A549 (cell line): ENCODE data around the gene HNMT. TPM values are rescaled to one million over a fixed set of nuclear protein-coding genes. Genes with fewer than 3 reads are reported as not detected.

Experiments
- ATAC-seq, 2 experiments: fragments of 200-7000 bp in 1 of 2; fragments of >200 bp in 1 of 2; cut with Nextera tagmentation in 1 of 2; cut with Tn5 transposase in 1 of 2; 3 replicates each; pipeline versions ENCODE4 v1.8.0 to v1.9.1; 2018 to 2020; ENCODE audit warnings: mild to moderate bottlenecking in 1 of 2, moderate library complexity in 1 of 2
- CTCF ChIA-PET: fragments of 300-600 bp; sonication (Branson Sonifier 250); formaldehyde crosslinking; extraction: SDS; loops from one replicate; lab custom pipeline; 2021; ENCODE audit warnings: antibody characterized with exemption, inconsistent platforms; lab: Yijun Ruan, JAX
- POLR2A ChIA-PET: fragments of 350-600 bp; formaldehyde crosslinking; extraction: SDS; loops from one replicate; lab custom pipeline; 2021; ENCODE audit warnings: antibody characterized with exemption, inconsistent platforms; lab: Yijun Ruan, JAX
- DNase-seq, 2 experiments: peaks; one replicate each; pipeline versions ENCODE4 v3.0.0 to v3.0.0-alpha.2; 2011 to 2016; ENCODE audit warnings: low read depth in 1 of 2, low spot score in 1 of 2
- FAIRE-seq: peaks from 2 replicates; lab custom pipeline; 2011; peaks lifted over from hg19 to GRCh38; lab: Jason Lieb, UNC
- H3K27ac ChIP-seq, 2 experiments: fragments of >200 bp; sonication (Bioruptor Twin); formaldehyde crosslinking; 3 replicates each; pipeline ENCODE4 v1.5.1; 2016 to 2017
- H3K4me1 ChIP-seq: fragments of >200 bp; sonication (Bioruptor Twin); formaldehyde crosslinking; 3 replicates; pipeline ENCODE4 v1.6.1; 2016
- H3K4me2 ChIP-seq: fragments of >200 bp; sonication (Bioruptor Twin); formaldehyde crosslinking; 3 replicates; pipeline ENCODE4 v1.6.1; 2016
- H3K4me3 ChIP-seq: fragments of >200 bp; sonication (Bioruptor Twin); formaldehyde crosslinking; 3 replicates; pipeline ENCODE4 v1.5.1; 2016
- H3K9me3 ChIP-seq: fragments of >200 bp; sonication (Bioruptor Twin); formaldehyde crosslinking; 3 replicates; pipeline ENCODE4 v1.6.1; 2016
- CEBPB ChIP-seq, 2 experiments: fragments of >200 bp in 1 of 2; sonication (Bioruptor Twin) in 1 of 2; formaldehyde crosslinking in 1 of 2; IDR thresholded peaks; 2 replicates each; pipeline ENCODE4 v1.6.1; 2012 to 2016
- CHD2 ChIP-seq: fragments of 150-350 bp; IDR thresholded peaks from 2 replicates; pipeline ENCODE4 v1.6.1; 2014; ENCODE audit warnings: low read length; ENCODE audit not compliant: partially characterized antibody
- FOSL2 ChIP-seq, 2 experiments: fragments of 450-650 bp in 1 of 2; fragments of >200 bp in 1 of 2; sonication (Bioruptor Twin) in 1 of 2; formaldehyde crosslinking; IDR thresholded peaks; 2 replicates each; pipeline versions ENCODE4 v1.5.0 to v1.6.1; 2016 to 2020; ENCODE audit warnings: mild to moderate bottlenecking in 1 of 2, moderate library complexity in 1 of 2
- HEYL ChIP-seq: fragments of 250-450 bp; sonication (Bioruptor Pico); IDR thresholded peaks from 2 replicates; pipeline ENCODE4 v1.8.0; 2021; ENCODE audit warnings: mild to moderate bottlenecking, moderate library complexity
- HOXB13 ChIP-seq: fragments of 250-450 bp; sonication (Bioruptor Pico); IDR thresholded peaks from 2 replicates; pipeline ENCODE4 v1.5.0; 2020; ENCODE audit warnings: low read depth, mild to moderate bottlenecking, moderate library complexity
- JUNB ChIP-seq: fragments of >200 bp; sonication (Bioruptor Twin); formaldehyde crosslinking; IDR thresholded peaks from 2 replicates; pipeline ENCODE4 v1.6.1; 2016
- KDM1A ChIP-seq: fragments of 200-600 bp; sonication (generic); IDR thresholded peaks from 2 replicates; pipeline ENCODE4 v1.6.1; 2016; ENCODE audit warnings: low read depth, mild to moderate bottlenecking
- KDM5A ChIP-seq: fragments of 200-600 bp; sonication (generic); IDR thresholded peaks from 2 replicates; pipeline ENCODE4 v1.6.1; 2016; ENCODE audit warnings: antibody characterized with exemption, mild to moderate bottlenecking
- MAFK ChIP-seq: fragments of 450-650 bp; IDR thresholded peaks from 2 replicates; pipeline ENCODE4 v1.6.1; 2014; ENCODE audit not compliant: partially characterized antibody
- NR3C1 ChIP-seq: fragments of >200 bp; sonication (Bioruptor Twin); formaldehyde crosslinking; IDR thresholded peaks from 3 replicates; pipeline ENCODE4 v1.6.1; 2017
- PHF8 ChIP-seq: fragments of 200-600 bp; sonication (generic); IDR thresholded peaks from 2 replicates; pipeline ENCODE4 v1.6.1; 2016; ENCODE audit warnings: low read depth, mild to moderate bottlenecking, antibody characterized with exemption, moderate library complexity, borderline replicate concordance
- POLR2A ChIP-seq: IDR thresholded peaks from 2 replicates; pipeline ENCODE4 v1.6.1; 2012; ENCODE audit warnings: mild to moderate bottlenecking, low read length
- POLR2AphosphoS2 ChIP-seq: conservative IDR thresholded peaks from 2 replicates; pipeline ENCODE4 v1.6.1; 2012; ENCODE audit warnings: low read length, improper control_type of control experiment, inconsistent platforms
- RARB ChIP-seq: fragments of 250-450 bp; sonication (Bioruptor Pico); IDR thresholded peaks from 2 replicates; pipeline ENCODE4 v1.8.0; 2021; ENCODE audit warnings: mild to moderate bottlenecking, moderate library complexity
- SMC3 ChIP-seq: fragments of >200 bp; sonication (Bioruptor Twin); formaldehyde crosslinking; IDR thresholded peaks from 3 replicates; pipeline ENCODE4 v1.6.1; 2018; ENCODE audit warnings: inconsistent platforms
- SREBF2 ChIP-seq: fragments of 450-650 bp; IDR thresholded peaks from 2 replicates; pipeline ENCODE4 v1.6.1; 2014; ENCODE audit warnings: mild to moderate bottlenecking, moderate library complexity
- ZC3H11A ChIP-seq: fragments of 450-650 bp; IDR thresholded peaks from 2 replicates; pipeline ENCODE4 v1.6.1; 2014; ENCODE audit warnings: antibody characterized with exemption, mild to moderate bottlenecking
- ZFP36 ChIP-seq: fragments of 450-650 bp; IDR thresholded peaks from 2 replicates; pipeline ENCODE4 v1.6.1; 2014; ENCODE audit warnings: borderline replicate concordance; ENCODE audit not compliant: partially characterized antibody
- WGBS: methylation state at CpG from one replicate; pipeline ENCODE4 v1.1.6; 2017; ENCODE audit errors: missing lambda C conversion rate; 5-methylcytosine and 5-hydroxymethylcytosine counted together
- polyA plus RNA-seq, 4 experiments: library from polyadenylated mRNA; depleted of rRNA in 3 of 4; stranded (reverse); fragments of >200 nt; fragmentation: RNase III in 1 of 4; extraction: RNeasy Plus Mini Kit Qiagen cat#74134 plus additional on column Dnase treatment in 1 of 4; gene quantifications; 2 replicates in 3 of 4; 3 replicates in 1 of 4; pipeline ENCODE4 v1.2.3, GENCODE V29; 2011 to 2017
- TF ChIP-seq, protein P1 (sequence below): fragments of 450-650 bp; IDR thresholded peaks from 2 replicates; pipeline ENCODE4 v1.6.1; 2014; ENCODE audit warnings: antibody characterized with exemption
- TF ChIP-seq, protein P2 (sequence below): fragments of 250-450 bp; sonication (Bioruptor Pico); IDR thresholded peaks from 2 replicates; pipeline ENCODE4 v1.5.0; 2021; ENCODE audit warnings: mild to moderate bottlenecking, moderate library complexity, borderline replicate concordance
- TF ChIP-seq, protein P3 (sequence below): fragments of 200-600 bp; sonication (generic); IDR thresholded peaks from 2 replicates; pipeline ENCODE4 v1.6.1; 2016; ENCODE audit warnings: antibody characterized with exemption, mild to moderate bottlenecking, moderate library complexity
- TF ChIP-seq, protein P4 (sequence below): IDR thresholded peaks from 2 replicates; pipeline ENCODE4 v1.6.1; 2012

Gene HNMT
- polyA plus RNA-seq, 2 of the 4 experiments (the other 2 are of a cell fraction): 1.5 to 5.5 TPM

DNA sequence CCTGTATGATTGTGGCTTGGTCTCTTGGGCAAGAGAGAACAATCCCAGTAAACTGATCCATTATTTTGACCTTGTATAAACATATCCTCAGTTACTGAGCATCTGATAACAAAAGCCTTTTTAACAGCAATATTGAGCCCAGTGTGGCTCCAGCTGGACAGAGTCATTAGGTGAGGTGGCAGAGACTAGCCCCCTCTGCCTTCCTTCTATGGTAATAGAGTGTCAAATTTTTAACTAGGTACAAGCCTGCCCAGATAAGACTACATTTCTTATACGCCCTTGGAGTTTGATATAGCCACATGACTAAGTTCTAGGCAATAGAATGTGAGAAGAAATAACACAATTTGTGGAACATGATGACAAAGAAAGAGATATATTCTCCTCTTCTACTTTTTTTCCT is 56.2 kb downstream of the HNMT start:
- FAIRE-seq (no peak), ATAC-seq (no peak)
- no peak overlapping the region for H3K4me2 ChIP-seq
- POLR2A ChIA-PET: no interaction called here
- no peak for TF ChIP-seq FOSL2 (IDR thresholded peaks at IDR 0.05)
- no peak for TF ChIP-seq FOSL2 (CRISPR knock-in tag; IDR thresholded peaks at IDR 0.05)
- TF ChIP-seq CEBPB (IDR thresholded peaks at IDR 0.05): no peak
- no peak for TF ChIP-seq PHF8
- no peak for TF ChIP-seq NR3C1
- TF ChIP-seq MAFK: no peak
- TF ChIP-seq, protein P1, sequence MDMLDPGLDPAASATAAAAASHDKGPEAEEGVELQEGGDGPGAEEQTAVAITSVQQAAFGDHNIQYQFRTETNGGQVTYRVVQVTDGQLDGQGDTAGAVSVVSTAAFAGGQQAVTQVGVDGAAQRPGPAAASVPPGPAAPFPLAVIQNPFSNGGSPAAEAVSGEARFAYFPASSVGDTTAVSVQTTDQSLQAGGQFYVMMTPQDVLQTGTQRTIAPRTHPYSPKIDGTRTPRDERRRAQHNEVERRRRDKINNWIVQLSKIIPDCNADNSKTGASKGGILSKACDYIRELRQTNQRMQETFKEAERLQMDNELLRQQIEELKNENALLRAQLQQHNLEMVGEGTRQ: no peak
- TF ChIP-seq, all 56 proteins: peak for 0
- CTCF ChIA-PET: interaction anchor here (1.2 kb wide), 1 partner anchor 11 kb away, joined by 3 read pairs; no protein-coding TSS in a partner anchor
- 58% methylated on average over 1 of the region's 1 CpG for WGBS
- Histone ChIP-seq H3K9me3 (no peaks in the 10 kb centered on the region), H3K4me1 (no peaks in the 10 kb centered on the region), H3K27ac (no peak overlapping the region), H3K4me3 (no peak overlapping the region)
- no peak for DNase-seq

DNA sequence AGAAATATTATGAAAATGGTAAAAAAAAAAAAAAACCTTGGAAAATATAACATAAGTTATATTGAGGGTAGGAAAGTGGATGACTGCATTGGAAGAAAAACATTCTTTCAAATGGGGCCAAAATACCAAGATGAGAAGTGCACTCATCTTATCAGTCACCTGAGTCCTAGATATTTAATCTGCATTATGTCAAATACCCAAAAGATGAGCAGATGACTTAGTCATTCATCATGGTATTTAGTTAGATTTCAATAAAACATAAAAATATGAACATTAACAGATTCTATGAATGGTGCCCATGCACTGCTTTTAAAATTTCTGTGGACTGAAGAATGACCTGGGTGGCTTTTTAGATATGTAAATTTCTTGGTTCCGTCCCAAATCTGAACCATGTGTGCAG is 56.9 kb downstream of the HNMT start:
- ATAC-seq (no peak), DNase-seq (no peak), FAIRE-seq (no peak)
- Histone ChIP-seq H3K27ac (no peak overlapping the region), H3K4me1 (no peaks in the 10 kb centered on the region), H3K4me3 (no peak overlapping the region), H3K4me2 (no peak overlapping the region), H3K9me3 (no peaks in the 10 kb centered on the region)
- TF ChIP-seq SMC3 (no peak), HEYL (CRISPR knock-in tag) (no peak), SREBF2 (no peak), RARB (CRISPR knock-in tag) (no peak), JUNB (no peak), KDM1A (no peak), CHD2 (no peak), POLR2AphosphoS2 (no peak), KDM5A (no peak), HOXB13 (CRISPR knock-in tag) (no peak), ZFP36 (no peak), ZC3H11A (no peak), POLR2A (no peak)
- TF ChIP-seq, protein P2, sequence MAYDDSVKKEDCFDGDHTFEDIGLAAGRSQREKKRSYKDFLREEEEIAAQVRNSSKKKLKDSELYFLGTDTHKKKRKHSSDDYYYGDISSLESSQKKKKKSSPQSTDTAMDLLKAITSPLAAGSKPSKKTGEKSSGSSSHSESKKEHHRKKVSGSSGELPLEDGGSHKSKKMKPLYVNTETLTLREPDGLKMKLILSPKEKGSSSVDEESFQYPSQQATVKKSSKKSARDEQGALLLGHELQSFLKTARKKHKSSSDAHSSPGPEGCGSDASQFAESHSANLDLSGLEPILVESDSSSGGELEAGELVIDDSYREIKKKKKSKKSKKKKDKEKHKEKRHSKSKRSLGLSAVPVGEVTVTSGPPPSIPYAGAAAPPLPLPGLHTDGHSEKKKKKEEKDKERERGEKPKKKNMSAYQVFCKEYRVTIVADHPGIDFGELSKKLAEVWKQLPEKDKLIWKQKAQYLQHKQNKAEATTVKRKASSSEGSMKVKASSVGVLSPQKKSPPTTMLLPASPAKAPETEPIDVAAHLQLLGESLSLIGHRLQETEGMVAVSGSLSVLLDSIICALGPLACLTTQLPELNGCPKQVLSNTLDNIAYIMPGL (CRISPR knock-in tag): no peak
- TF ChIP-seq, protein P3, sequence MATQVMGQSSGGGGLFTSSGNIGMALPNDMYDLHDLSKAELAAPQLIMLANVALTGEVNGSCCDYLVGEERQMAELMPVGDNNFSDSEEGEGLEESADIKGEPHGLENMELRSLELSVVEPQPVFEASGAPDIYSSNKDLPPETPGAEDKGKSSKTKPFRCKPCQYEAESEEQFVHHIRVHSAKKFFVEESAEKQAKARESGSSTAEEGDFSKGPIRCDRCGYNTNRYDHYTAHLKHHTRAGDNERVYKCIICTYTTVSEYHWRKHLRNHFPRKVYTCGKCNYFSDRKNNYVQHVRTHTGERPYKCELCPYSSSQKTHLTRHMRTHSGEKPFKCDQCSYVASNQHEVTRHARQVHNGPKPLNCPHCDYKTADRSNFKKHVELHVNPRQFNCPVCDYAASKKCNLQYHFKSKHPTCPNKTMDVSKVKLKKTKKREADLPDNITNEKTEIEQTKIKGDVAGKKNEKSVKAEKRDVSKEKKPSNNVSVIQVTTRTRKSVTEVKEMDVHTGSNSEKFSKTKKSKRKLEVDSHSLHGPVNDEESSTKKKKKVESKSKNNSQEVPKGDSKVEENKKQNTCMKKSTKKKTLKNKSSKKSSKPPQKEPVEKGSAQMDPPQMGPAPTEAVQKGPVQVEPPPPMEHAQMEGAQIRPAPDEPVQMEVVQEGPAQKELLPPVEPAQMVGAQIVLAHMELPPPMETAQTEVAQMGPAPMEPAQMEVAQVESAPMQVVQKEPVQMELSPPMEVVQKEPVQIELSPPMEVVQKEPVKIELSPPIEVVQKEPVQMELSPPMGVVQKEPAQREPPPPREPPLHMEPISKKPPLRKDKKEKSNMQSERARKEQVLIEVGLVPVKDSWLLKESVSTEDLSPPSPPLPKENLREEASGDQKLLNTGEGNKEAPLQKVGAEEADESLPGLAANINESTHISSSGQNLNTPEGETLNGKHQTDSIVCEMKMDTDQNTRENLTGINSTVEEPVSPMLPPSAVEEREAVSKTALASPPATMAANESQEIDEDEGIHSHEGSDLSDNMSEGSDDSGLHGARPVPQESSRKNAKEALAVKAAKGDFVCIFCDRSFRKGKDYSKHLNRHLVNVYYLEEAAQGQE: no peak
- TF ChIP-seq, protein P4, sequence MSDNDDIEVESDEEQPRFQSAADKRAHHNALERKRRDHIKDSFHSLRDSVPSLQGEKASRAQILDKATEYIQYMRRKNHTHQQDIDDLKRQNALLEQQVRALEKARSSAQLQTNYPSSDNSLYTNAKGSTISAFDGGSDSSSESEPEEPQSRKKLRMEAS: no peak
- TF ChIP-seq, protein P1: no peak
- 97% methylated on average over 1 of the region's 1 CpG for WGBS
- ChIA-PET POLR2A (no interaction called here), CTCF (interaction anchor here (1.2 to 1.3 kb wide), 2 partner anchors 10 kb away, joined by 3 read pairs; no protein-coding TSS in a partner anchor)
